Natural killer cell treated with Interleukin-12 subunit alpha and Interleukin-12 subunit beta and Interleukin-15 and Interleukin-18, amount 100 ng/mL, for 72 hours (primary cell): ENCODE data around the gene BCKDHB. TPM values are rescaled to one million over a fixed set of nuclear protein-coding genes. Genes with fewer than 3 reads are reported as not detected.
A peak's percentile ranks its signal among the peaks of the same experiment; 100 is the strongest.
"Not testable (repeated sequence)": the region's sequence is repeated elsewhere in the genome, so short reads cannot be mapped to it uniquely, and the experiment has no call there.

Experiments
- ATAC-seq, 2 donors: fragments of 150-1000 bp; cut with Tn5 transposase in 1 of 2; sonication (Bioruptor Pico), chemical (Tn5 transposase) in 1 of 2; 2 replicates each; pipeline ENCODE4 v1.10.0; 2021
- DNase-seq: peaks from one replicate; pipeline ENCODE4 v3.0.0; 2022; ENCODE audit warnings: low spot score
- H3K27ac Mint-ChIP-seq, 2 donors: 1 replicate in 1 of 2; 2 replicates in 1 of 2; pipeline ENCODE4 v1.8.0; 2022; ENCODE audit warnings: mixed read lengths in 2 of 2, mild to moderate bottlenecking in 1 of 2, moderate library complexity in 1 of 2
- H3K27me3 Mint-ChIP-seq, 2 donors: 1 replicate in 1 of 2; 2 replicates in 1 of 2; pipeline ENCODE4 v1.8.0; 2022; ENCODE audit warnings: mixed read lengths in 2 of 2
- H3K36me3 Mint-ChIP-seq: one replicate; pipeline ENCODE4 v1.8.0; 2022; ENCODE audit warnings: mixed read lengths
- H3K4me1 Mint-ChIP-seq, 2 donors: 1 replicate in 1 of 2; 2 replicates in 1 of 2; pipeline ENCODE4 v1.8.0; 2022; ENCODE audit warnings: low read depth in 2 of 2, mixed read lengths in 2 of 2, mild to moderate bottlenecking in 1 of 2
- H3K4me3 Mint-ChIP-seq: one replicate; pipeline ENCODE4 v1.8.0; 2022; ENCODE audit warnings: mixed read lengths
- H3K9me3 Mint-ChIP-seq: 2 replicates; pipeline ENCODE4 v1.8.0; 2022; ENCODE audit warnings: mixed read lengths
- total RNA-seq, 2 donors: library from RNA; stranded (reverse); gene quantifications; one replicate each; pipeline ENCODE4 v1.2.3, GENCODE V29; 2022

BCKDHB gene
- total RNA-seq, result 10 to 100 TPM; 15.3 to 19.2 TPM

GRCh38 chr6:80106418-80107235 lies at the start of gene BCKDHB:
Gene BCKDHB (plus strand): TSS chr6:80106671. CDS start chr6:80106694, 23 bp downstream.
- no peaks in the 10 kb centered on the region for H3K9me3 Mint-ChIP-seq
- H3K27ac Mint-ChIP-seq, result peak within 1 kb of the TSS; percentile 86 to 94
- H3K4me1 Mint-ChIP-seq, result peaks cover 12 to 18% of the 10 kb centered on the region in 2 donors
- H3K4me3 Mint-ChIP-seq, result peak within 1 kb of the TSS; percentile 89
- DNase-seq (peak; percentile 99), ATAC-seq (peak; percentile 99)
- H3K36me3 Mint-ChIP-seq, result no peaks in the 10 kb centered on the region
- peaks cover 8 to 9% of the 10 kb centered on the region in 2 donors for H3K27me3 Mint-ChIP-seq

- no peak for ATAC-seq
- no peak overlapping the region for H3K27ac Mint-ChIP-seq
- DNase-seq, result no peak
- no peaks in the 10 kb centered on the region for H3K4me1 Mint-ChIP-seq
- H3K27me3 Mint-ChIP-seq, result peaks cover 6 to 13% of the 10 kb centered on the region in 2 donors
- H3K4me3 Mint-ChIP-seq, result no peak overlapping the region
- no peaks in the 10 kb centered on the region for H3K9me3 Mint-ChIP-seq
- no peaks in the 10 kb centered on the region for H3K36me3 Mint-ChIP-seq
Measured at GRCh38 chr6:80060774-80061173, 45.7 kb upstream of the BCKDHB start.

GRCh38 chr6:80068146-80068545 lies 38.3 kb upstream of the BCKDHB start:
- H3K27ac Mint-ChIP-seq, ATAC-seq, H3K36me3 Mint-ChIP-seq, H3K4me3 Mint-ChIP-seq, DNase-seq, H3K4me1 Mint-ChIP-seq, H3K9me3 Mint-ChIP-seq: not testable (repeated sequence)
- peaks cover 13 to 17% of the 10 kb centered on the region in 2 donors for H3K27me3 Mint-ChIP-seq

GRCh38 chr6:80070431-80070830 lies 36.0 kb upstream of the BCKDHB start:
- H3K27me3 Mint-ChIP-seq, result peaks cover 11 to 19% of the 10 kb centered on the region in 2 donors
- DNase-seq, H3K4me1 Mint-ChIP-seq, H3K27ac Mint-ChIP-seq, ATAC-seq, H3K4me3 Mint-ChIP-seq, H3K36me3 Mint-ChIP-seq, H3K9me3 Mint-ChIP-seq: not testable (repeated sequence)

- Mint-ChIP-seq H3K27me3 (peaks cover 15 to 18% of the 10 kb centered on the region in 2 donors), H3K4me3 (no peak overlapping the region), H3K36me3 (peaks cover 7% of the 10 kb centered on the region), H3K9me3 (no peaks in the 10 kb centered on the region), H3K27ac (no peak overlapping the region), H3K4me1 (no peaks in the 10 kb centered on the region)
- DNase-seq (no peak), ATAC-seq (no peak)
Measured at GRCh38 chr6:80077067-80077466, 29.4 kb upstream of the BCKDHB start.

DNA sequence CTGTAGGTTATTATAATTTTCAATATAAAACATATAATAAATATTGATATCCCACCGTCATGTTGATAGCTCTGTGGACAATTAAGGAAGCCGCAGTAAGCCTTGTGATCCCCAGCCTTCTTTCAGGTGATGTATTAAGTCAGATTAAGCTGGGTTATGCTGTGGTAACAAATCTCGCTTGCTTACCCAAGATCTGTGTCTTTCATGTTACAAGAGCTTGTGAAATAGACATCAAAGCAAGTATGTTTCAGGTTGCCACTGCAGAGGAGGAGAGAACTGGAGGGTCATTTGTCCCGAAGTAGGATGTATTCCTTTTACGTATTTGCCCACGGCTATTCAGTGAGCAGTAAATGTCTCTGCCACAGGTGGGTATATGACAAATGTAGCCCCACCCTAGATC lies 17.8 kb upstream of the BCKDHB start:
- Mint-ChIP-seq H3K27ac (no peak overlapping the region), H3K4me3 (no peak overlapping the region), H3K4me1 (no peaks in the 10 kb centered on the region), H3K27me3 (peaks cover 13 to 23% of the 10 kb centered on the region in 2 donors), H3K36me3 (no peaks in the 10 kb centered on the region), H3K9me3 (no peaks in the 10 kb centered on the region)
- no peak for DNase-seq
- ATAC-seq, result no peak

DNA sequence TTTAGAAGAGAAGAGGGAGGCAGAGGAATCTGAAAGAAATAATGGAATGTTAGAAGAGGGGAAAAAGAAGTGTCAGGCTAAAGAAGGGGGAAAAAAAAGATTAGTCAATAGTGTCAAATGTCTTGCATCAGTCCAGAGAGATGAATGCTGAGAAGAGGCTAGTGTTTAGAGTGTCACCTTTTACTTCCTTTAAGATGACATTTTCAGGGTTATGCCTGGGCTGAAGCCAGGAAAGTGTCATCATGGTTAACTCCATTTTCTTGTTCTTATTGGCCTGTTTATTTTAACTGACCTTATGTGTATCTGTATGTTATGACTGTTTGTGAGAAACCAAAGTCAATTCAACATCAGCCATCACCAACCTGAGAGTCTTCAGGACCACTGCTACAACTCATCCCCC lies 15.0 kb upstream of the BCKDHB start:
- ATAC-seq, result no peak
- peaks cover 13 to 23% of the 10 kb centered on the region in 2 donors for H3K27me3 Mint-ChIP-seq
- DNase-seq, result no peak
- no peaks in the 10 kb centered on the region for H3K36me3 Mint-ChIP-seq
- no peaks in the 10 kb centered on the region for H3K9me3 Mint-ChIP-seq
- peaks cover 2 to 7% of the 10 kb centered on the region in 2 donors for H3K4me1 Mint-ChIP-seq
- H3K27ac Mint-ChIP-seq, result no peak overlapping the region
- no peak overlapping the region for H3K4me3 Mint-ChIP-seq

GRCh38 chr6:80094017-80094416 lies 12.5 kb upstream of the BCKDHB start:
- Mint-ChIP-seq H3K27ac (no peak overlapping the region), H3K4me1 (peaks cover 2 to 7% of the 10 kb centered on the region in 2 donors), H3K27me3 (peaks cover 20 to 33% of the 10 kb centered on the region in 2 donors), H3K36me3 (no peaks in the 10 kb centered on the region), H3K4me3 (no peak overlapping the region), H3K9me3 (no peaks in the 10 kb centered on the region)
- DNase-seq (no peak), ATAC-seq (no peak)

DNA sequence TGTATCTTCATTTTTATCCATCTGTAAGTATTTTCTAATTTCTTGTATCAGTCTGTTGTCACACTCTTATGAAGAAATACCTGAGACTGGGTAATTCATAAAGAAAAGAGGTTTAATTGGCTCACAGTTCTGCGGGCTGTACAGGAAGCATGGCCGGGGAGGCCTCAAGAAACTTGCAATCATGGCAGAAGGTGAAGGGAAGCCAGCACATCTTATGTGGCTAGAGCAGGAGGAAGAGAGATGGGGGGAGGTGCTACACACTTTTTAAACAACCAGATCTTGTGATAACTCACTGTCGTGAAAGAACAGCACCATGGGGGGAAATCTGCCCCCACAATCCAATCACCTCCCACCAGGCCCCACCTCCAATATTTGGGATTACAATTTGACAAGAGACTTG lies 10.9 kb upstream of the BCKDHB start:
- H3K36me3 Mint-ChIP-seq, result no peaks in the 10 kb centered on the region
- H3K9me3 Mint-ChIP-seq, result no peaks in the 10 kb centered on the region
- H3K4me3 Mint-ChIP-seq, result no peak overlapping the region
- peaks cover 2 to 7% of the 10 kb centered on the region in 2 donors for H3K4me1 Mint-ChIP-seq
- ATAC-seq, result peak in 1 of 2 donors; percentile 51
- no peak for DNase-seq
- peaks cover 17 to 27% of the 10 kb centered on the region in 2 donors for H3K27me3 Mint-ChIP-seq
- H3K27ac Mint-ChIP-seq, result peak overlapping the region; percentile 14 to 20

DNA sequence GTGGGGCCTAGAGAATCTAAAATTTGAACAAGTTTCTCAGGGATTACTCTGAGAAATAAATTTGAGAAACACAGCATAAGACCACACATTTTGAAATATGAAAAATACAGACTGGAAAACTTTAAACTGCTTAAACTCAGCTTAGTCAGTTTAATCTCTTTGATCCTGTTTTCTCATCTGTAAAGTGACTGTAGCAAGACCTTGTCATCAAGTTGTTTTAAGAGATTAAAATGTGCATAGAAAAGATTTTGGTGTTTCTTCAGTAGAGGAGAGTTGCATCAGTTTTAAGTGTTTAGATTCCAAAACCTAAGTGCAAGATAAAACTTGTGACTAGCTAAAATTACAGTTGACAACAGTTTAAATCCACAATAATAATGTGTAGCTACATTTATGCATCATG lies 8.1 kb upstream of the BCKDHB start:
- Mint-ChIP-seq H3K9me3 (no peaks in the 10 kb centered on the region), H3K4me1 (peaks cover 2 to 7% of the 10 kb centered on the region in 2 donors), H3K27ac (no peak overlapping the region), H3K36me3 (no peaks in the 10 kb centered on the region), H3K4me3 (no peak overlapping the region), H3K27me3 (peaks cover 17 to 20% of the 10 kb centered on the region in 2 donors)
- ATAC-seq (no peak), DNase-seq (no peak)

DNA sequence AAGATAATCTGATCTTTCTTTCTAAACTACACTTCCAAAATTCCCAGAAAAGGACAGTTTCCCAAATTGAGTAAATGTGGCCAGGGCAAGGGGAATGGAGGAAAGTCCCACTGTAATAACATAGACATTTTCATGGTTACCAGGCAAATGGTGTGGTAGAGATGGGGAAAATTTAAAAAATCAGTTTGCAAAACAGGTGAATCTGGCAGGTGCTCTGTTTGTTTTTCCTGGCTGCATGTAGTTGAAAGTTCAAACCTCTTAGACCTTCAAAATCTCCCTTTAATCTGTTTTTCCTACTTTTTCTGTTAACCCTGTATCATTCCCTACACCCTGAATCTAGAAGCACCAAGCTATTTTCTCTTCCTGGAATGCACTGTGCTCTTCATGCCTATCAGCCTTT lies 2.0 kb upstream of the BCKDHB start:
- Mint-ChIP-seq H3K36me3 (no peaks in the 10 kb centered on the region), H3K4me3 (no peak overlapping the region), H3K4me1 (peaks cover 12 to 18% of the 10 kb centered on the region in 2 donors), H3K27me3 (peaks cover 10 to 15% of the 10 kb centered on the region in 2 donors), H3K27ac (no peak overlapping the region), H3K9me3 (no peaks in the 10 kb centered on the region)
- no peak for DNase-seq
- ATAC-seq, result no peak

GRCh38 chr6:80105972-80106417 lies 476 bp upstream of the BCKDHB start:
- peaks cover 12 to 18% of the 10 kb centered on the region in 2 donors for H3K4me1 Mint-ChIP-seq
- H3K27me3 Mint-ChIP-seq, result peaks cover 8 to 9% of the 10 kb centered on the region in 2 donors
- ATAC-seq, result peak in 1 of 2 donors; percentile 0
- no peaks in the 10 kb centered on the region for H3K36me3 Mint-ChIP-seq
- peak overlapping the region; percentile 86 to 94 for H3K27ac Mint-ChIP-seq
- H3K9me3 Mint-ChIP-seq, result no peaks in the 10 kb centered on the region
- no peak for DNase-seq
- H3K4me3 Mint-ChIP-seq, result peak overlapping the region; percentile 89

DNA sequence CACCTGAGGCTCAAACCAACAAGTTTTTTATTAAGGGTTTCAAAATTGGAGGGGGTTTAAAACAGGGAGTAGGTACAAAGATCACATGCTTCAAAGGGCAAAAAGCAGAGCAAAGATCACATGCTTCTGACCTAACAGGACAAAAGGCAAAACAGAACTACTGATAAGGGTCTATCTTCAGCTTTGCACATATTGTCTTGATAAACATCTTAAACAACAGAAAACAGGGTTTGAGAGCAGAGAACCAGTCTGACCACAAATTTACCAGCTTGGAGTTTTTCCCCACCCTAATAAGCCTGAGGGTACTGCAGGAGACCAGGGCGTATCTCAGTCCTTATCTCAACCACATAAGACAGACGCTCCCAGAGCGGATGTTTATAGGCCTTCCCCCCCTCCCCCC lies 16.1 kb downstream of the BCKDHB start:
- H3K27me3 Mint-ChIP-seq, H3K4me3 Mint-ChIP-seq, H3K9me3 Mint-ChIP-seq, H3K27ac Mint-ChIP-seq, DNase-seq, ATAC-seq: not testable (repeated sequence)
- peaks cover 23% of the 10 kb centered on the region for H3K36me3 Mint-ChIP-seq
- H3K4me1 Mint-ChIP-seq, result peaks cover 7 to 26% of the 10 kb centered on the region in 2 donors

- H3K4me3 Mint-ChIP-seq, result no peak overlapping the region
- no peaks in the 10 kb centered on the region for H3K9me3 Mint-ChIP-seq
- peaks cover 7 to 24% of the 10 kb centered on the region in 2 donors for H3K4me1 Mint-ChIP-seq
- H3K27me3 Mint-ChIP-seq, result no peaks in the 10 kb centered on the region
- no peak overlapping the region for H3K27ac Mint-ChIP-seq
- peaks cover 11% of the 10 kb centered on the region for H3K36me3 Mint-ChIP-seq
- ATAC-seq, result no peak
- DNase-seq, result no peak
Measured at GRCh38 chr6:80126657-80127345, 20.3 kb downstream of the BCKDHB start.
